GM21390 (cell line): Measurements from ENCODE around the gene USF2.
A peak's percentile ranks its signal among the peaks of the same experiment; 100 is the strongest.

Experiments used
- ATAC-seq: cut with Tn5 transposase; IDR thresholded peaks from one replicate; pipeline ENCODE4 v1.9.1; 2021; ENCODE audit not compliant: unreplicated experiment

The USF2 gene

GRCh38 chr19:35241417-35241816 is 27.3 kb upstream of the USF2 start:
- no peak for ATAC-seq

- no peak for ATAC-seq
Measured at GRCh38 chr19:35246466-35247092, 22.2 kb upstream of the USF2 start.

GRCh38 chr19:35247526-35248309 is 21.0 kb upstream of the USF2 start:
- no peak for ATAC-seq

- peak; percentile 74 for ATAC-seq
Measured at GRCh38 chr19:35248310-35249145, 20.2 kb upstream of the USF2 start, which contains the start of gene LSR. LSR (plus strand) TSS chr19:35249002; CDS start chr19:35249023, 21 bp downstream.

- ATAC-seq = no peak
Measured at GRCh38 chr19:35249146-35249847, 19.5 kb upstream of the USF2 start.

GRCh38 chr19:35249848-35250711 is 18.7 kb upstream of the USF2 start:
- no peak for ATAC-seq

- no peak for ATAC-seq
Measured at GRCh38 chr19:35251456-35251855, 17.3 kb upstream of the USF2 start.

- ATAC-seq = no peak
Measured at GRCh38 chr19:35253316-35254286, 15.2 kb upstream of the USF2 start.

GRCh38 chr19:35254341-35255297 is 14.1 kb upstream of the USF2 start:
- no peak for ATAC-seq

GRCh38 chr19:35256566-35256965 is 12.2 kb upstream of the USF2 start:
- ATAC-seq = no peak

- no peak for ATAC-seq
Measured at GRCh38 chr19:35257113-35257461, 11.7 kb upstream of the USF2 start.

- no peak for ATAC-seq
Measured at GRCh38 chr19:35260694-35261304, 8.0 kb upstream of the USF2 start.

- no peak for ATAC-seq
Measured at GRCh38 chr19:35261356-35262100, 7.2 kb upstream of the USF2 start.

- no peak for ATAC-seq
Measured at GRCh38 chr19:35262101-35262761, 6.5 kb upstream of the USF2 start.

GRCh38 chr19:35264268-35265125 is 4.3 kb upstream of the USF2 start:
- no peak for ATAC-seq
